ENCODE results near the gene KCNA5. TPM values are rescaled to one million over a fixed set of nuclear protein-coding genes. Genes with fewer than 3 reads are reported as not detected.

The KCNA5 gene
- polyA plus RNA-seq, 1 donor from 2014 or later = 7.5 TPM

GRCh38 chr12:5050542-5050941, 6.9 kb downstream of the KCNA5 start:
- no peaks in the 10 kb centered on the region for H3K9me2 ChIP-seq (ENCODE audit: insufficient read depth, low read length)
- no peaks in the 10 kb centered on the region for H4K20me1 ChIP-seq (ENCODE audit: insufficient read depth)
- no peaks in the 10 kb centered on the region for H3K36me3 ChIP-seq (ENCODE audit: insufficient read depth, low read length)
- H3K27me3 ChIP-seq (ENCODE audit: insufficient read depth, low read depth, low read length) = no peaks in the 10 kb centered on the region
- TF ChIP-seq REST (IDR thresholded peaks at IDR 0.05; ENCODE audit: borderline replicate concordance) = no peak
- no peak for TF ChIP-seq CTCF (IDR thresholded peaks at IDR 0.05; ENCODE audit: poor library complexity, severe bottlenecking)
- TF ChIP-seq MXI1 (conservative IDR thresholded peaks at IDR 0.05; ENCODE audit: poor library complexity, severe bottlenecking) = no peak
- no peak for TF ChIP-seq EP300 (conservative IDR thresholded peaks at IDR 0.05; ENCODE audit: poor library complexity, severe bottlenecking)
- no peak for TF ChIP-seq EZH2 (IDR thresholded peaks at IDR 0.05; ENCODE audit: borderline replicate concordance, insufficient read depth, low read length, poor library complexity, severe bottlenecking)
- no peak for TF ChIP-seq TAF1 (IDR thresholded peaks at IDR 0.05; ENCODE audit: low read depth)
- no peak for TF ChIP-seq RAD21 (conservative IDR thresholded peaks at IDR 0.05)
- TF ChIP-seq POLR2AphosphoS5 (IDR thresholded peaks at IDR 0.05) = no peak
- TF ChIP-seq SMC3 (conservative IDR thresholded peaks at IDR 0.05; ENCODE audit: poor library complexity) = no peak
- peak overlapping the region; percentile 64 for H3K27ac ChIP-seq (ENCODE audit: low read length)
- no peaks in the 10 kb centered on the region for H3K79me2 ChIP-seq (replicated peaks; ENCODE audit: insufficient read depth, low read length)
- no peaks in the 10 kb centered on the region for H3K9me3 ChIP-seq (ENCODE audit: low read length)
- peak overlapping the region; percentile 27 for H3K9ac ChIP-seq (ENCODE audit: low read length)
- H3K4me2 ChIP-seq (ENCODE audit: low read length) = no peak overlapping the region
- H2AFZ ChIP-seq (ENCODE audit: low read depth, low read length) = no peak overlapping the region
- H3F3A ChIP-seq (ENCODE audit: insufficient read depth, low read length, poor library complexity, severe bottlenecking) = no peaks in the 10 kb centered on the region
- H3K4me3 ChIP-seq (ENCODE audit: low read length) = peak overlapping the region; percentile 10

GRCh38 chr12:5051334-5051733, 7.7 kb downstream of the KCNA5 start:
- no peak for TF ChIP-seq RAD21 (conservative IDR thresholded peaks at IDR 0.05)
- H3K9me3 ChIP-seq (ENCODE audit: low read length) = no peaks in the 10 kb centered on the region
- H4K20me1 ChIP-seq (ENCODE audit: insufficient read depth) = no peaks in the 10 kb centered on the region
- H3K9ac ChIP-seq (ENCODE audit: low read length) = no peak overlapping the region
- H3K79me2 ChIP-seq (replicated peaks; ENCODE audit: insufficient read depth, low read length) = no peaks in the 10 kb centered on the region
- H3K27me3 ChIP-seq (ENCODE audit: insufficient read depth, low read depth, low read length) = no peaks in the 10 kb centered on the region
- H3K36me3 ChIP-seq (ENCODE audit: insufficient read depth, low read length) = no peaks in the 10 kb centered on the region
- no peak overlapping the region for H3K4me3 ChIP-seq (ENCODE audit: low read length)
- H3K4me2 ChIP-seq (ENCODE audit: low read length) = no peak overlapping the region
- H3F3A ChIP-seq (ENCODE audit: insufficient read depth, low read length, poor library complexity, severe bottlenecking) = no peaks in the 10 kb centered on the region
- no peak overlapping the region for H3K27ac ChIP-seq (ENCODE audit: low read length)
- H3K9me2 ChIP-seq (ENCODE audit: insufficient read depth, low read length) = no peaks in the 10 kb centered on the region
- no peak overlapping the region for H2AFZ ChIP-seq (ENCODE audit: low read depth, low read length)

- Histone ChIP-seq H3F3A (ENCODE audit: insufficient read depth, low read length, poor library complexity, severe bottlenecking) (no peaks in the 10 kb centered on the region), H3K9ac (ENCODE audit: low read length) (no peak overlapping the region), H3K4me2 (ENCODE audit: low read length) (no peak overlapping the region), H3K4me3 (ENCODE audit: low read length) (no peak overlapping the region), H4K20me1 (ENCODE audit: insufficient read depth) (no peaks in the 10 kb centered on the region), H3K27me3 (ENCODE audit: insufficient read depth, low read depth, low read length) (no peaks in the 10 kb centered on the region), H3K27ac (ENCODE audit: low read length) (peak overlapping the region; percentile 22), H3K79me2 (replicated peaks; ENCODE audit: insufficient read depth, low read length) (no peaks in the 10 kb centered on the region), H3K36me3 (ENCODE audit: insufficient read depth, low read length) (no peaks in the 10 kb centered on the region), H2AFZ (ENCODE audit: low read depth, low read length) (no peak overlapping the region), H3K9me2 (ENCODE audit: insufficient read depth, low read length) (no peaks in the 10 kb centered on the region), H3K9me3 (ENCODE audit: low read length) (no peaks in the 10 kb centered on the region)
- no peak for TF ChIP-seq TAF1 (IDR thresholded peaks at IDR 0.05; ENCODE audit: low read depth)
- TF ChIP-seq MXI1 (conservative IDR thresholded peaks at IDR 0.05; ENCODE audit: poor library complexity, severe bottlenecking) = no peak
- no peak for TF ChIP-seq SMC3 (conservative IDR thresholded peaks at IDR 0.05; ENCODE audit: poor library complexity)
- no peak for TF ChIP-seq EZH2 (IDR thresholded peaks at IDR 0.05; ENCODE audit: borderline replicate concordance, insufficient read depth, low read length, poor library complexity, severe bottlenecking)
- no peak for TF ChIP-seq POLR2AphosphoS5 (IDR thresholded peaks at IDR 0.05)
- TF ChIP-seq REST (IDR thresholded peaks at IDR 0.05; ENCODE audit: borderline replicate concordance) = no peak
- no peak for TF ChIP-seq RAD21 (conservative IDR thresholded peaks at IDR 0.05)
- no peak for TF ChIP-seq CTCF (IDR thresholded peaks at IDR 0.05; ENCODE audit: poor library complexity, severe bottlenecking)
- TF ChIP-seq EP300 (conservative IDR thresholded peaks at IDR 0.05; ENCODE audit: poor library complexity, severe bottlenecking) = no peak
Measured at GRCh38 chr12:5051913-5052312, 8.2 kb downstream of the KCNA5 start.

Data from neural cell (in vitro differentiated cells).